ENCODE results near the gene SPIN3. TPM values are rescaled to one million over a fixed set of nuclear protein-coding genes. Genes with fewer than 3 reads are reported as not detected.
A peak's percentile ranks its signal among the peaks of the same experiment; 100 is the strongest.
"Not testable (repeated sequence)": the region's sequence is repeated elsewhere in the genome, so short reads cannot be mapped to it uniquely, and the experiment has no call there.

Gene SPIN3
- 10.9 and 11.2 TPM in 2 replicates for total RNA-seq

DNA sequence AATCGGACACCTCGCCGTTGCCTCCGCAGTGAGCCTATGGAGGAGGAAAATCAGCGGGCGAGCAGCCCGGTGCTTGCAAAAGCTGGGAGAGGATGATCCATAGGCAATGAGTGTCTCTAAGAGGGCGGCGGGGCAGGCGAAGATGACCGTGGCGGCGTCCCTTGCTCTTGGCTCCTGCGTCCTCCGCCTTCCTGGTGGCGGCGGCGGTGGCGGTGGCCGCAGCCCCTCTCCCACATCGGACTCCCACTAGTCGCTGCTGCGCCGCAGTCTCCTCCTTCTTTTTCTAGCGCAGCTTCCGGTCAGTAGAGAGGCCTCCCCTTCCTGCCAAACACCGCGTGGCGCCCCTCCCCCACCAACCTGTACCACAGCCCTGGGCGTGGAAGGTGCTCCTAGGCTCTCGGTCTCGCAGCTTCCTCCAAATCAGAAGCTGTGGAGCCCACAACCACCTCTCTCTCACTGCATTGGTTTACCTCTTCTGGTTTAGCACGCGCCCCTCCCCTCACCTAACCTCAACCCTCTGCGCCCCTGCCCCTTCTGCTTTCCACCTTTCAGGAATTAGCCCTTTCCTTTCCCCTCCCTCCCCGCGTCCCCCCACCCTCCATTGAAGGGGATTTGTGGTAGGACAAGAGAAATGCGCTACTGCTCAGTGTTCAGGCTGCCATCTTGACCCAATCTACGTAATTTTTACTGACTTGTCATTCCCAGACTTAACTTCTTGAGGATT lies at the start of gene SPIN3:
TSS of gene SPIN3 (minus strand) at position 271 of the 724 bp plus-strand sequence. CDS start 594 bp downstream, outside the sequence.
- peak within 1 kb of the TSS; percentile 77 for H3K4me3 ChIP-seq (ENCODE audit: insufficient read depth, low read length)
- peak; percentile 78 for DNase-seq (ENCODE audit: insufficient read length, low spot score, missing footprints)
- H3K79me2 ChIP-seq (ENCODE audit: insufficient read depth, low read length), result no peaks in the 10 kb centered on the region
- H3K4me2 ChIP-seq (ENCODE audit: insufficient read depth, low read length), result peak within 1 kb of the TSS; percentile 73
- no peaks in the 10 kb centered on the region for H3K4me1 ChIP-seq (ENCODE audit: insufficient read depth, low read length)
- H4K20me1 ChIP-seq (ENCODE audit: insufficient read depth, low read length), result no peaks in the 10 kb centered on the region
- H3K9me3 ChIP-seq (ENCODE audit: low read depth, low read length), result no peaks in the 10 kb centered on the region
- H2AFZ ChIP-seq (ENCODE audit: low read length), result peak within 1 kb of the TSS; percentile 90
- TF ChIP-seq, protein P1, sequence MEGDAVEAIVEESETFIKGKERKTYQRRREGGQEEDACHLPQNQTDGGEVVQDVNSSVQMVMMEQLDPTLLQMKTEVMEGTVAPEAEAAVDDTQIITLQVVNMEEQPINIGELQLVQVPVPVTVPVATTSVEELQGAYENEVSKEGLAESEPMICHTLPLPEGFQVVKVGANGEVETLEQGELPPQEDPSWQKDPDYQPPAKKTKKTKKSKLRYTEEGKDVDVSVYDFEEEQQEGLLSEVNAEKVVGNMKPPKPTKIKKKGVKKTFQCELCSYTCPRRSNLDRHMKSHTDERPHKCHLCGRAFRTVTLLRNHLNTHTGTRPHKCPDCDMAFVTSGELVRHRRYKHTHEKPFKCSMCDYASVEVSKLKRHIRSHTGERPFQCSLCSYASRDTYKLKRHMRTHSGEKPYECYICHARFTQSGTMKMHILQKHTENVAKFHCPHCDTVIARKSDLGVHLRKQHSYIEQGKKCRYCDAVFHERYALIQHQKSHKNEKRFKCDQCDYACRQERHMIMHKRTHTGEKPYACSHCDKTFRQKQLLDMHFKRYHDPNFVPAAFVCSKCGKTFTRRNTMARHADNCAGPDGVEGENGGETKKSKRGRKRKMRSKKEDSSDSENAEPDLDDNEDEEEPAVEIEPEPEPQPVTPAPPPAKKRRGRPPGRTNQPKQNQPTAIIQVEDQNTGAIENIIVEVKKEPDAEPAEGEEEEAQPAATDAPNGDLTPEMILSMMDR (IDR thresholded peaks at IDR 0.05; ENCODE audit: extremely low read depth, low read depth, low read length), result no peak
- H3K27ac ChIP-seq (ENCODE audit: low read depth, low read length), result no peak within 1 kb of the TSS
- peaks cover 2% of the 10 kb centered on the region for H3K27me3 ChIP-seq (ENCODE audit: insufficient read depth, low read length)
- H3K36me3 ChIP-seq (ENCODE audit: insufficient read depth, low read length), result peaks cover 9% of the 10 kb centered on the region

DNA sequence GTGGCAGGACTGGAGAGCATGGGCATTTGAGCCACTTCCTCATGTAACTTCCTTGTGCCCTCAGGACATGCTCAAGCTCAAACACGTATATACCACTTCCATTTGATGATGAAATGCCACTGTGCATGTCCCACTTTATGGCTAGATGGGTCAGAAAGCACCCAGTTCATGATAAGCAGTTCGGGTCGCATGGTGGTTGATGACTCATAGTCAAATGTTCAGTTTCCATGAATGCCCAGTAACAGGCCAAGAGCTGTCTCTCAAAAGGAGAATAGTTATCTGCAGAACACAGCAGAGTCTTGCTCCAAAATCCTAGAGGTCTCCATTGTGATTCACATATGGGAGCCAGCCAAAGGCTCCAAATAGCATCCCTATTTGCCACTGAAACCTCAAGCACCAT lies 48.9 kb upstream of the SPIN3 start:
- Histone ChIP-seq H3K4me3 (ENCODE audit: insufficient read depth, low read length) (no peak overlapping the region), H3K4me2 (ENCODE audit: insufficient read depth, low read length) (no peak overlapping the region), H3K79me2 (ENCODE audit: insufficient read depth, low read length) (no peaks in the 10 kb centered on the region), H3K27ac (ENCODE audit: low read depth, low read length) (no peak overlapping the region), H3K36me3 (ENCODE audit: insufficient read depth, low read length) (no peaks in the 10 kb centered on the region), H3K27me3 (ENCODE audit: insufficient read depth, low read length) (no peaks in the 10 kb centered on the region), H3K9me3 (ENCODE audit: low read depth, low read length) (no peaks in the 10 kb centered on the region), H3K4me1 (ENCODE audit: insufficient read depth, low read length) (no peaks in the 10 kb centered on the region), H2AFZ (ENCODE audit: low read length) (no peak overlapping the region), H4K20me1 (ENCODE audit: insufficient read depth, low read length) (no peaks in the 10 kb centered on the region)
- TF ChIP-seq, protein P1 (IDR thresholded peaks at IDR 0.05; ENCODE audit: extremely low read depth, low read depth, low read length), result no peak
- no peak for DNase-seq (ENCODE audit: insufficient read length, low spot score, missing footprints)

DNA sequence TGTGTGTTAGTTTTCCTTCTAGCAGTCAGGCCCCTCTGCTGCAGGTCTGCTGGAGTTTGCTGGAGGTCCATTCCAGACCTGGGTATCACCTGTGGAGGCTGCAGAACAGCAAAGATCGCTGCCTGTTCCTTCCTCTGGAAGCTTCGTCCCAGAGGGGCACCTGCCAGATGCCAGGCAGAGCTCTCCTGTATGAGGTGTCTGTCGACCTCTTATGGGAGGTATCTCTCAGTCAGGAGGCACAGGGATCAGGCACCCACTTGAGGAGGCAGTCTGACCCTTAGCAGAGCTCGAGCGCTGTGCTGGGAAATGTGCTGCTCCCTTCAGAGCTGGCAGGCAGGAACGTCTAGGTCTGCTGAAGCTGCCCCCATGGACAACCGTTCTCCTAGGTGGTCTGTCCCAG lies 41.9 kb upstream of the SPIN3 start:
- not testable (repeated sequence) for H4K20me1 ChIP-seq (ENCODE audit: insufficient read depth, low read length); H3K79me2 ChIP-seq (ENCODE audit: insufficient read depth, low read length); H2AFZ ChIP-seq (ENCODE audit: low read length); H3K27ac ChIP-seq (ENCODE audit: low read depth, low read length); H3K4me1 ChIP-seq (ENCODE audit: insufficient read depth, low read length); H3K9me3 ChIP-seq (ENCODE audit: low read depth, low read length); H3K36me3 ChIP-seq (ENCODE audit: insufficient read depth, low read length); DNase-seq (ENCODE audit: insufficient read length, low spot score, missing footprints); H3K4me2 ChIP-seq (ENCODE audit: insufficient read depth, low read length); H3K27me3 ChIP-seq (ENCODE audit: insufficient read depth, low read length); H3K4me3 ChIP-seq (ENCODE audit: insufficient read depth, low read length)

DNA sequence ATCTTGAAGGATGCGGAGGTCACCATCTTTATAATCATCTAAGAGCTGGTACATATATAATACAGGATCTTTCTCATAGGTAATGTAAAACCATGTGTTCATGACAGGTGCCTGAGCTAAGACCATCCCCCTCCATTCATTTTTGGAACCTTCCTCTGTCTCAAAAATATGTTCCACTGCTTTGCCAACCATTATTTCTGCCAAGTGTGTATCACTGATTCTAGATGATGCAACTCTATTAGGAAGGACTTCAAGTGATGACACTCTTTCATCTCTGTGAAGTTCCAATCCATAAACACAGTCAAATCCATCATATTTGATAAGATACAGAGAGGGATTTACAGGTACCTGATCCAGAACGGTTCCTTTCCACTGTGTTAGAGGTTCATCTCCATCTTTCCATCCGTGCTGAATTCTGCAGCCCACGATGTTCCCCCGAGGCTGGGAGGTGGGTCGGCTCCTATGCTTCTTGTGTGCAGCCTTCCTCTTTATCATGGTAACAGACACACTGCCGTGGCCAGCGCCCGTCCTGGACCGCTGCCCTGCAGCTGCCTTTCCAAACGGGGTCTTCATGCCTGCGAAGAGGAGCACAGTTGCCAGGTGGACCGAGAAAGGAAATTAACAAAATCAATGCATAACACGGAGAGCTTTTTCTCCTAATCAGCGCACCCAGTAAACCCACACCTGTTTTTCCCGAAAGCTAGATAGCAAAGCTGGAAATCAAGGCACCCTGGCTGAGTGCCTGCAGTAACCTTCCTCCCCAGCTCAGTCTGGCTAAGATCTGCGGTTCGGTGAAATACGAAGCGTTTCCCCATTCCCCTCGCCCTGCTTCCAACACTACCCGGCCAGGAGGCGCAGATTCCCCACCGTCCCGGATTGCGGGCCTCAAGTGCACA lies 718 bp downstream of the SPIN3 start:
- DNase-seq (ENCODE audit: insufficient read length, low spot score, missing footprints), result peak; percentile 63
- H3K79me2 ChIP-seq (ENCODE audit: insufficient read depth, low read length), result no peaks in the 10 kb centered on the region

More for the DNA sequence above, 718 bp downstream of the SPIN3 start:
- H3K27me3 ChIP-seq (ENCODE audit: insufficient read depth, low read length), result peaks cover 2% of the 10 kb centered on the region
- H3K27ac ChIP-seq (ENCODE audit: low read depth, low read length), result no peak overlapping the region
- no peaks in the 10 kb centered on the region for H4K20me1 ChIP-seq (ENCODE audit: insufficient read depth, low read length)
- peak overlapping the region; percentile 73 for H3K4me2 ChIP-seq (ENCODE audit: insufficient read depth, low read length)
- H3K9me3 ChIP-seq (ENCODE audit: low read depth, low read length), result no peaks in the 10 kb centered on the region
- H3K4me1 ChIP-seq (ENCODE audit: insufficient read depth, low read length), result no peaks in the 10 kb centered on the region
- H3K36me3 ChIP-seq (ENCODE audit: insufficient read depth, low read length), result peaks cover 9% of the 10 kb centered on the region
- H3K4me3 ChIP-seq (ENCODE audit: insufficient read depth, low read length), result peak overlapping the region; percentile 77
- peak overlapping the region; percentile 90 for H2AFZ ChIP-seq (ENCODE audit: low read length)
- TF ChIP-seq, protein P1 (IDR thresholded peaks at IDR 0.05; ENCODE audit: extremely low read depth, low read depth, low read length), result no peak

All from osteoblast (primary cell).